Esophagus (tissue), 2 donors: ENCODE results near the gene TTC9C. TPM values are rescaled to one million over a fixed set of nuclear protein-coding genes. Genes with fewer than 3 reads are reported as not detected.

ENCODE experiments used
- H3K27ac ChIP-seq, 2 donors: one replicate each; pipeline ENCODE4 v1.5.1; 2013; ENCODE audit warnings: low read depth in 2 of 2, mild to moderate bottlenecking in 2 of 2, inconsistent platforms in 1 of 2, low read length in 1 of 2, moderate library complexity in 1 of 2
- H3K27me3 ChIP-seq, 2 donors: one replicate each; pipeline ENCODE4 v1.6.1; 2013; ENCODE audit warnings: low read length in 2 of 2, control low read depth in 1 of 2, mild to moderate bottlenecking in 1 of 2; ENCODE audit not compliant: insufficient read depth in 2 of 2, control insufficient read depth in 1 of 2
- H3K36me3 ChIP-seq, 2 donors: one replicate each; pipeline ENCODE4 v1.6.1; 2013; ENCODE audit warnings: low read length in 1 of 2; ENCODE audit not compliant: control insufficient read depth in 2 of 2, insufficient read depth in 2 of 2
- H3K4me1 ChIP-seq, 2 donors: one replicate each; pipeline ENCODE4 v1.6.1; 2013; ENCODE audit warnings: low read length in 1 of 2; ENCODE audit not compliant: control insufficient read depth in 2 of 2, insufficient read depth in 2 of 2
- H3K4me3 ChIP-seq, 2 donors: one replicate each; pipeline ENCODE4 v1.5.1; 2013; ENCODE audit warnings: low read length in 2 of 2, mild to moderate bottlenecking in 2 of 2, low read depth in 1 of 2, moderate library complexity in 1 of 2
- H3K9me3 ChIP-seq, 2 donors: one replicate each; pipeline ENCODE4 v1.6.1; 2013; ENCODE audit warnings: mild to moderate bottlenecking in 2 of 2, low read depth in 1 of 2, low read length in 1 of 2, moderate library complexity in 1 of 2; ENCODE audit not compliant: control insufficient read depth in 2 of 2, insufficient read depth in 1 of 2
- WGBS, 2 donors: extraction: QIAGEN DNeasy Blood & Tissue Kit; methylation state at CpG; one replicate each; pipeline ENCODE4 v1.1.7; 2013; 5-methylcytosine and 5-hydroxymethylcytosine counted together
- polyA plus RNA-seq, 2 donors: library from polyadenylated mRNA; stranded (reverse); fragments of 200-250 nt; gene quantifications; one replicate each; pipeline ENCODE4 v1.2.3, GENCODE V29; 2013
- donor health status: healthy with polysubstance abuse.
- donor health status: Bipolar disorder and iron deficiency.

Gene TTC9C
- polyA plus RNA-seq, 2 donors, result 13.3 to 31.1 TPM

DNA sequence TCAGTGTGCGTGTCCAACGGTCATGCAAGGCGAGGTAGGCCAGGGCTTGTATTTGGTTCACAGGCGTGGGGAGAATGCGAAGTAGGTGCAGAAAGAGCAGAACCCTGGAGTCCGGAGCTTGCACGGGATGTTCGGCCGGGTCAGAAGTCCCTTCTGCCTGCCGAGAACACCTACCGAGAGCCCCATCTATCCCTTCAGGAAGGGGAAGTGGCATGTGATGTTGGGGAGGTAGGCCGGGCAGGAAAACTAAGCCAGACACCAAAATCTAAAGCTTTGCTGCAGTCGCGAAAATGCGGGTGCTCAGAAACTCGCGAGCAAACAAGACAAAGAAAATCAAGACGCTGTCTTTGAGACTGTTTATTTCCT lies 42.5 kb downstream of the TTC9C start:
- 1 to 2% methylated on average over 18 of the region's 18 CpGs for WGBS, 2 donors
- Histone ChIP-seq H3K27ac (peak overlapping the region; percentile 89 to 98), H3K9me3 (no peaks in the 10 kb centered on the region), H3K36me3 (peaks cover 3 to 11% of the 10 kb centered on the region in 2 donors), H3K4me3 (peak overlapping the region; percentile 32 to 69), H3K27me3 (no peaks in the 10 kb centered on the region), H3K4me1 (peaks cover 0 to 3% of the 10 kb centered on the region in 2 donors)

DNA sequence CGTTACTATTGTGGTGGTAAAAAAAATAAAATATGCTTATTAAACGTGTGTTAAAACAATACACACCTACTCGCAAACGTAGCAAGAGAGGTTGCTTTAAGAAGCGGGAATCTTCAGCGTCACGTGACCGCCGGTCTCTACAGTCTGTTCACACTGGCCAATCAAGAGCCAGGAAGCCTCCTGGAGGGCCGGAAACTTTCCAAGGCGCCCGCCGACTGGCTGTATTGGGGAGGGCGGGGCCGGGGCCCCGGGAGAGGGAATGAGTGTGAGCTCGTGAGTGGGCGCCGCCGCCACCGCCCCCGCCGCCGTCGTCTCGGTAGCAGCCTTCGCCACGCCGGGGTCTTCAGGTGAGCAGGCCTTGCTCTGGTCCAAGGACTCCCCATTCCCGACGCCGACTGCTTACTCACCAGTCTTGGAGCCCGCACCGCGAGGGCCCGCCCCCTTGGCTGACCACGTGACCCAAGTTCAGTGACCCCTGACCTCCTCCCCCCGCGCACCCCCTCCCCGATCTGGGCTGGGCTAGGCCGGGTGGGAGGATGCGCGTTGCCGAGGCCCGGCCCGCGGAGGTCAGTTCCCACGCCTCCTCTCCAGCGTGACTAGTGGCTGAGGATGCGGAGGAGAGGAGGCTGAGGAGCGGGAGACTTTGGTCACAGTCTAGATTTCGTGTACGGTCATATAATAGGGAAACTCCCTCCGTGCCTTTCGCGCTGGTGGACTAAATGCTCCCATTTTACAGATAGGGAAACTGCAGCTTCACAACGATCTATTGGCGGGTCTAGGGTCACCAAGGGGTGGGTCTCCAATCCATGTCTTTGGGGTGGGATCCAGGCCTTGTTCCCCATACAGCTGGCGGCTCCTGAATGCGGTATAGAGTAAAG lies 43.1 kb downstream of the TTC9C start, which contains the start of gene TAF6L:
Gene TAF6L (plus strand): TSS at position 253 of the 878 bp plus-strand sequence. CDS start 4,388 bp downstream, outside the sequence.
- no peaks in the 10 kb centered on the region for H3K27me3 ChIP-seq
- WGBS, 2 donors, result 2% methylated on average over 59 to 60 of the region's 60 CpGs
- peaks cover 1 to 12% of the 10 kb centered on the region in 2 donors for H3K36me3 ChIP-seq
- H3K9me3 ChIP-seq, result no peaks in the 10 kb centered on the region
- peaks cover 0 to 3% of the 10 kb centered on the region in 2 donors for H3K4me1 ChIP-seq
- peak within 1 kb of the TSS; percentile 65 to 69 for H3K4me3 ChIP-seq
- peak within 1 kb of the TSS; percentile 89 to 98 for H3K27ac ChIP-seq

DNA sequence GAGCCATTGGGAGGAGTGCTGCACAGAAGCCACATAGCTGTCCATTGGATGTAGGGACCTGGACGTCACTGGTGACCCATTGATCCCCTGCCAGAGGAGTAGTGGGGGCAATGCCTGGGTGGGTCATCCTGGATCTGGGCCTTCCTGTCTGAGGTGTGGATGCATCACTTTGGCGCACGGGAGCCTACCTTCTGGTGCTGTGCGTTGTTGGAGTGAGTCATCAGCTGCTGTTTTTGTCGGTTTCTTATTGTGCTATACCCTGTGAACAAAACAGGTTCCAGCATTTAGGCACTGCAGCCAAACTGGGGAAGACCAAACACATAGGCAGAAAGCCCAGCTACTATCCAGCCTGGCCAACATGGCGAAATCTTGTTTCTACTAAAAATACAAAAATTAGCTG lies 46.1 kb downstream of the TTC9C start:
- Histone ChIP-seq H3K4me1 (peaks cover 0 to 3% of the 10 kb centered on the region in 2 donors), H3K4me3 (no peak overlapping the region), H3K36me3 (peaks cover 0 to 20% of the 10 kb centered on the region in 2 donors), H3K27me3 (no peaks in the 10 kb centered on the region), H3K9me3 (no peaks in the 10 kb centered on the region), H3K27ac (peak overlapping the region; percentile 65 to 69)
- WGBS, 2 donors, result 59 to 73% methylated on average over 6 of the region's 6 CpGs

DNA sequence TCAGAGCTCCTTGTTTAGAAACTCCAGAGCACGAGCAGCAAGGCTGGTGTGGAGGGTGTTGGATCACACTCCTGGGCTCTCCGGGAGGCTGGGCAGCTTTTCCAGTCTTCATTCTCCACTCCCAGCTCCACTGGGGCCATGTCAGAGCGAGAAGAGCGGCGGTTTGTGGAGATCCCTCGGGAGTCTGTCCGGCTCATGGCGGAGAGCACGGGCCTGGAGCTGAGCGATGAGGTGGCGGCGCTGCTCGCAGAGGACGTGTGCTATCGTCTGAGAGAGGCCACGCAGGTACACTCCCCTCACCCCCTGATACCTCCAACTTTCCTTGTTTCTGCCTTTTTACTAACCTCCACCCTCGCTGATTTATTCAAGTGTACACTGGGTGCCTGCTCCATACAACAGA lies 47.4 kb downstream of the TTC9C start:
- peaks cover 0 to 3% of the 10 kb centered on the region in 2 donors for H3K4me1 ChIP-seq
- H3K4me3 ChIP-seq, result no peak overlapping the region
- no peak overlapping the region for H3K27ac ChIP-seq
- WGBS, 2 donors, result 91 to 94% methylated on average over 17 of the region's 17 CpGs
- H3K27me3 ChIP-seq, result no peaks in the 10 kb centered on the region
- H3K9me3 ChIP-seq, result no peaks in the 10 kb centered on the region
- peaks cover 0 to 20% of the 10 kb centered on the region in 2 donors for H3K36me3 ChIP-seq

DNA sequence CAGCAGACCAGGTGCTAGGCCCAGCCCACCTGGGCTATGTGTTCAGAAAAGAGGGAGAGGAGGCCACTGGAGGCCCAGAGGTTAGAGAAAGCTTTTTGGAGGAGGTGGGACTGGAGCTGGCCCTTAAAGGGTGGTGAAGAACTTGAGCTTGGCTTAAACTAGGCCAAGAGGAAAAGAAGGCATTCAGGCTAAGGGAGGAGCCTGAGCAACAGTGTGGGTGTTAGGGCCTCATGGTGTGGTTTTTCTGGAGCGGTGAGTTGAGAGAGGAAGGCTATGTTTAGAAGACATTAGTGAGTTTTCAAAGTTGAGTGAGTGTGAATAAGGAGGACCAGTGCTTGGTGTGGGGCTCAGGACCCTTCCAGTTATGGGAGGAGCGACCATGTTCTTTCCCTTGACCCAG lies 49.1 kb downstream of the TTC9C start:
- WGBS, 2 donors, result 83 to 88% methylated on average over 2 of the region's 2 CpGs
- H3K4me3 ChIP-seq, result no peak overlapping the region
- peaks cover 0 to 26% of the 10 kb centered on the region in 2 donors for H3K36me3 ChIP-seq
- H3K27ac ChIP-seq, result no peak overlapping the region
- no peaks in the 10 kb centered on the region for H3K27me3 ChIP-seq
- no peaks in the 10 kb centered on the region for H3K9me3 ChIP-seq
- H3K4me1 ChIP-seq, result peaks cover 0 to 3% of the 10 kb centered on the region in 2 donors

DNA sequence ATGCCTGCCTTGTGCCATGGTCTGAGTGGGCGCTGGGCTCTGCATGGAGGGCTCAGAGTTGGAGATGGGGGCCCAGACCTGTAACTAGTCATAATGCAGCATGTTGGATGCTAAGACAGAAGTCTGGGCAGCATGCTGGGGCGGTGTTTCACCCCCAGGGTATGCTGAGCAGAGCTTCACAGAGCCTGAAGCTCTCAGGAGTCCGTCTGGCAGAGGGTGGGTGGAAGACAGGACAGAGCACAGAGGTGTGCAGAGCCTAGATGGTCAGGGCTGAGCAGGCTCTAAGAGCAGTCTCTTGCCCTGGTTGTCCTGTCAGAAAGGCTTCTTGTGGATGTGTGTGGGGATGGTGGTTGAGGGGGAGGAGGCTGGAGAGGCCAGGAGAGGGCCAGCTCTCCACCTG lies 50.2 kb downstream of the TTC9C start:
- Histone ChIP-seq H3K27me3 (no peaks in the 10 kb centered on the region), H3K27ac (no peak overlapping the region), H3K9me3 (no peaks in the 10 kb centered on the region), H3K4me3 (no peak overlapping the region), H3K4me1 (peaks cover 0 to 3% of the 10 kb centered on the region in 2 donors), H3K36me3 (peaks cover 0 to 29% of the 10 kb centered on the region in 2 donors)
- WGBS, 2 donors, result 85 to 89% methylated on average over 3 of the region's 3 CpGs

DNA sequence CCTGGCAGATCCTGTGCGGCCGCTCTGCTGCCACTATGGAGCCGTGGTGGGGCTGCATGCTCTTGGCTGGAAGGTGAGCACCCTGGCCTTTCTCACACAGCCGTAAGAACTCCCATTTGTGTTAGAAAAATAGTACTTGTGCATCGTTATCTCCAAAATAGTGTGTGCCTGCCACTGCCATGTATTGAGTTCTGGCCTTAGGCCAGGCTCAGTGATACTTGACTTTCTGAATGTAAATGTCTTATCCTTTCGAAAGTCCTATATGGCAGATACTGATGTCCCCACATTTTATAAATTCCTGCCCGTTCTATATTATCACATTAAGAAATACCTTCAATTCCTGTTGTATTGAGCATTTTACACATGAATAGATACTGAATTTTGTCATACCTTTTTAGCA lies 54.5 kb downstream of the TTC9C start:
- H3K36me3 ChIP-seq, result peaks cover 0 to 19% of the 10 kb centered on the region in 2 donors
- no peaks in the 10 kb centered on the region for H3K27me3 ChIP-seq
- no peak overlapping the region for H3K4me3 ChIP-seq
- no peaks in the 10 kb centered on the region for H3K9me3 ChIP-seq
- H3K4me1 ChIP-seq, result peaks cover 0 to 4% of the 10 kb centered on the region in 2 donors
- H3K27ac ChIP-seq, result no peak overlapping the region
- 93 to 97% methylated on average over 7 of the region's 7 CpGs for WGBS, 2 donors

DNA sequence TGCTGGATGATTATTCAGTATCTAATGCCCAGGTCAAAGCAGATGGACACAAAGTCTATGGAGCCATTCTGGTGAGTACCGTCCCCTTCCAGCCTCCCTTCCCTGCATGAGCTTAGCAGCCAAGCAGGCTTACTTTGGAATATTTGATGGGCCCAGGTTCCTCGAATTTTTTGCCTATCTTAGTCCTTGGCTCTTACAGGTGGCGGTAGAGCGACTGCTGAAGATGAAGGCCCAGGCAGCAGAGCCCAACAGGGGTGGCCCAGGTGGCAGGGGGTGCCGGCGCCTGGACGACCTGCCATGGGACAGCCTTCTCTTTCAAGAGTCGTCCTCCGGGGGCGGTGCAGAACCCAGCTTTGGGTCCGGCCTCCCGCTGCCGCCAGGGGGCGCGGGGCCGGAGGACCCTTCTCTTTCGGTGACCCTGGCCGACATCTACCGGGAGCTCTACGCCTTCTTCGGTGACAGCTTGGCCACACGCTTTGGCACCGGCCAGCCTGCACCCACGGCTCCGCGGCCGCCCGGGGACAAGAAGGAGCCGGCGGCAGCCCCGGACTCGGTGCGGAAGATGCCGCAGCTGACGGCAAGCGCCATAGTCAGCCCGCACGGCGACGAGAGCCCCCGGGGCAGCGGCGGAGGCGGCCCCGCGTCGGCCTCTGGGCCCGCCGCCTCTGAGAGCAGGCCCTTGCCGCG lies 58.2 kb downstream of the TTC9C start:
- 1% methylated on average over 48 to 51 of the region's 51 CpGs for WGBS, 2 donors
- peaks cover 0 to 18% of the 10 kb centered on the region in 2 donors for H3K36me3 ChIP-seq
- peak overlapping the region; percentile 99 to 100 for H3K27ac ChIP-seq
- peaks cover 2 to 4% of the 10 kb centered on the region in 2 donors for H3K4me1 ChIP-seq
- no peaks in the 10 kb centered on the region for H3K27me3 ChIP-seq
- H3K9me3 ChIP-seq, result no peaks in the 10 kb centered on the region
- H3K4me3 ChIP-seq, result peak overlapping the region; percentile 79 to 89

DNA sequence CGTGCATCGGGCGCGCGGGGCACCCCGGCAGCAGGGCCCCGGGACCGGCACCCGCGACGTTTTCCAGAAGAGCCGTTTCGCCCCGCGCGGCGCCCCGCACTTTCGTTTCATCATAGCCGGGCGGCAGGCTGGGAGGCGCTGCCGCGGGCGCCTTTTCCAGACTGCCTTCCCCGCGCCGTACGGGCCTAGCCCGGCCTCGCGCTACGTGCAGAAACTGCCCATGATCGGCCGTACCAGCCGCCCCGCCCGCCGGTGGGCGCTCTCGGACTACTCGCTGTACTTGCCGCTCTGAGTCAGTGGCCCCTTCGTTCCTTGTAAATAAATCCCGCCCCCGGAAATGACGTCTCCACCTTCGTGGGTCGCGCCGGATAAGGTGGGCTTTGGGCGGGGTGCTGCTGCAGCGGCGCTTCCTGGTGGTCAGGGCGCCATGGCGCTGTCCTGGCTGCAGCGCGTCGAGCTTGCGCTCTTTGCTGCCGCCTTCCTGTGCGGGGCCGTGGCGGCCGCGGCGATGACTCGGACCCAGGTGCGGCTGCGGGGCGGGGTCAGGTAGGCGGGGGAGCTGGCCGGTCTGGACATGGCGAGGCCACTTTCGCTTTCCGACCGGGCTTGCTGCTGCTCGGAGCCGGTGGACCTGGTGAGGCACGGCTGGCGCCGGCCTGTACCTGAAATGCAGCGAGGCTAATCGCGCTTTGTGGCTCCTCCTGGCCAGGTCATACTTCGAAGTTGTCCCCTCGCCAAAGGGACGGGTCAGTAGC lies 58.9 kb downstream of the TTC9C start, which contains the start of gene TMEM179B:
Gene TMEM179B (plus strand): TSS at position 398 of the 755 bp plus-strand sequence. CDS start 30 bp downstream, at position 428.
- Histone ChIP-seq H3K36me3 (peaks cover 0 to 15% of the 10 kb centered on the region in 2 donors), H3K4me1 (peaks cover 5% of the 10 kb centered on the region in 2 donors), H3K9me3 (no peaks in the 10 kb centered on the region), H3K27me3 (no peaks in the 10 kb centered on the region), H3K4me3 (peak within 1 kb of the TSS; percentile 79 to 89), H3K27ac (peak within 1 kb of the TSS; percentile 99 to 100)
- 0% methylated on average over 86 to 88 of the region's 88 CpGs for WGBS, 2 donors
